NOMO-1 treated with dmso at 0.1 percent for 144 hours (cell line): Measurements from ENCODE around the gene TRIM10.
"Not testable (repeated sequence)": the region's sequence is repeated elsewhere in the genome, so short reads cannot be mapped to it uniquely, and the experiment has no call there.

Experiments used
- DNase-seq: peaks from one replicate; lab custom pipeline; 2025; ENCODE audit not compliant: unreplicated experiment; lab: John Stamatoyannopoulos, UW

TRIM10 gene

GRCh38 chr6:30130887-30131862 lies 29.8 kb downstream of the TRIM10 start:
- DNase-seq, result peak; percentile 26

GRCh38 chr6:30130179-30130679 lies 30.8 kb downstream of the TRIM10 start:
- DNase-seq, result no peak

- no peak for DNase-seq
These were observed 31.5 kb downstream of the TRIM10 start for GRCh38 chr6:30129265-30130178.

DNA sequence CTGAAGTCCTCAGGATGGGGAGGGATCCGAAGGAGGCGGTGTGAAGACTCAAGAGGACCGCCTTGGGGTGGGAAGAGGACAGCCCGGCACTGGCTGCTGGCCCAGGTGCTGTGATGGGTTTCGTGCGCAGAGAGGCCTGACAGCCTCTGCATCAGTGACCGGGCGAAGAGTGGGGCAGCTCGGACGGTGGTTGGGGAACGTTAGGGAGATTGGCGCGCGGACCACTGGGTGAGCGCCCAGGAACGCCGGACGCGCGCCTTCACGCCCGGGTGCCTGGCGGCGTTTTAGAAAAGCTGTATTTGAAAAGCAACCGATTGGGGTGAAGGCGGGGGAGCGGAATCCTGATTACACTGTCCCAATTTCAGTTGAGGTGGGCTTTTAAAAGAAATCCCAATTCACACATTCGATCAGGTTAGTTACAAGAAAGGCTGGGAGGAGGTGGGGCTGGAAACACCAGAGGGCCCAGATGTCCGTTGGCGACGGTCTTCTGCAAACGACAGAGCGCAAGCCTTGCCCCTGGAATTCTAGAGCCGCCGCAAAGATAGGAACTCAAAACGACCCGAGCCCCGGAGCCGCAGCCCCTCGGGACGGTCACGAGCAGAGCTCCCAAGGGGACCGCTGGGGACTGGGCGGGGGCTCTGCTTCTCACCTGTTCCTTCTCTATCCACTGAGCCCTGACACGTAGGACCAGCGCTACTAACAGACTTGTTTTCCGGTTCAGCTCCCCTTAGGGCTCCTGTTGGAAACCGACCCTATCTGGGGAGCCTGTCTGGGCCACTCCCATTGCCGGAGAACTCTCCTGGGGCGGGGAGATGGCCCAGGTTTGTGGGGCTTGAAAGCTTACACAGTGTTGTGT lies 33.5 kb downstream of the TRIM10 start:
- DNase-seq, result no peak

GRCh38 chr6:30122515-30122914 lies 38.5 kb downstream of the TRIM10 start:
- no peak for DNase-seq

DNA sequence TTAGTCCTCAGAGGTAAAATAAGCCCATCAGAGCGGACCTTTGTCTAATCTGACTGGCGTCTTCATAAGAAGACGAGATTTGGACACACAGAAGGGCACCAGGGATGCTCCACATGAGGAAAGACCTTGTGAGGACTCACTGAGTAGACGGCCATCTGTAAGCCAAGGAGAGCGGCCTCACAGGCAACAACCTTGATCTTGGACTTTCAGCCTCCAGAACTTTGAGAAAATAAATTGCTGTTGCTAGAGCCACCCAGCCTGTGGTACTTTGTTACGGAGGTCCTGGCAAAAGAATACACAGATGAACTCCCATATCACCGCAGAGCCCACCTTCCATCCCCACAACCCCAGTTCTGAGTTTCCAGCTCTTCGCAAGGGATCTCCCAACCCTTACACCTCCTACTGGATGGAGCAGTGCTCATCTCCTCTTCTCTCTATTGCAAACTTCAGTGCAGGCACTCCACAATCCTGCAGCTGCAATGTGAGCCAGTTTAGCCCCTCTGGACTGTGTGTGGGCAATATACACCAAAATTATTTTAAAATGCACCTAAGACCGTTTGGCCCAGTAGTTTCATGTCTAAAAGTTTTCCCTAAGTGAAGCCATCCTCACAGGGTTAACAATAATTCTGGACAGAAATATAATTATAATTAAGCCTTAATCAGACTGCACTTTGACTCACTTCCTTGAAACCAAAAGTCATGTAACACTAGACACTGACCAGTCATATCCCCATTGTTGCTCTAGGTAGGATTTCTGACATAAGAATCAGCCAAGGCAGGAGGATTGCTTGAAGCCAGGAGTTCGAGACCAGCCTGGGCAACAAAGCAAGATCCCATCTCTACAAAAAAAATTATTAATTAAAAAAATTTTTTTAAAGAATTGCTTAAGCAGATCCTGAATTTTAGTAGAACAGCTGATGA lies 39.3 kb downstream of the TRIM10 start:
- no peak for DNase-seq

DNA sequence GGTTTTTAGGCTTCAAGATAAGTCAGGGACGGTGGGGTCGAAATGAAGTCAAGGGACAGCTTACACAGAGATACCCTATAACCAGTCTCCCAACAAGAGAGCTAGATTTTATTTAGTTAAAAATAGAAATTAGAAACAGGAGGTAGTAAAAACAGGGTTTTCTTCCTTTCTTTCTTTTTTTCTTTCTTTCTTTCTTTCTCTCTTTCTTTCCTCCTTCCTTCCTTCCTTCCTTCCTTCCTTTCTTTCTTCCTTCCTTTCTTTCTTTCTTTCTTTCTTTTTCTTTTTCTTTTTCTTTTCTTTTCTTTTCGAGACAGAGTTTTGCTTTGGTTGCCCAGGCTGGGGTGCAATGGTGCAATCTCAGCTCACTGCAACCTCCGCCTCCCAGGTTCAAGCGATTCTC lies 42.3 kb downstream of the TRIM10 start:
- not testable (repeated sequence) for DNase-seq

DNA sequence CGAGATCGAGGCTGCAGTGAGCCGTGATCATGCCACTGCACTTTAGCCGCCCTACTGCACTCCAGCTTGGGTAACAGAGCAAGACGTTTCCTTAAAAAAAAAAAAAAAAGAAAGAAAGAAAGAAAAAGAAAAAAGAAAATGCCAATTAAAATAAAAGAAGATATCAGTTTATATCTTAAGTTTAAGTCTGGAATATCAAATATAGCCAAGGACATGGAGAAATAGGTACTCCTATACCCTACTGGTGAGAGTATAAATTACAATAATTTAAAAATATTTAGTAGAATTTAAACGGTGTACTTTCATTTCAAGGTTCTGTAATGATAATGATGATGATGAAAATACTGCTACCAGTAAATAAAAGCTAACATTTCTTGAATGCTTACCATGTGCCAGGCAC lies 44.3 kb downstream of the TRIM10 start:
- no peak for DNase-seq

- DNase-seq, result no peak
These were observed 47.2 kb downstream of the TRIM10 start for GRCh38 chr6:30113841-30114240.

DNA sequence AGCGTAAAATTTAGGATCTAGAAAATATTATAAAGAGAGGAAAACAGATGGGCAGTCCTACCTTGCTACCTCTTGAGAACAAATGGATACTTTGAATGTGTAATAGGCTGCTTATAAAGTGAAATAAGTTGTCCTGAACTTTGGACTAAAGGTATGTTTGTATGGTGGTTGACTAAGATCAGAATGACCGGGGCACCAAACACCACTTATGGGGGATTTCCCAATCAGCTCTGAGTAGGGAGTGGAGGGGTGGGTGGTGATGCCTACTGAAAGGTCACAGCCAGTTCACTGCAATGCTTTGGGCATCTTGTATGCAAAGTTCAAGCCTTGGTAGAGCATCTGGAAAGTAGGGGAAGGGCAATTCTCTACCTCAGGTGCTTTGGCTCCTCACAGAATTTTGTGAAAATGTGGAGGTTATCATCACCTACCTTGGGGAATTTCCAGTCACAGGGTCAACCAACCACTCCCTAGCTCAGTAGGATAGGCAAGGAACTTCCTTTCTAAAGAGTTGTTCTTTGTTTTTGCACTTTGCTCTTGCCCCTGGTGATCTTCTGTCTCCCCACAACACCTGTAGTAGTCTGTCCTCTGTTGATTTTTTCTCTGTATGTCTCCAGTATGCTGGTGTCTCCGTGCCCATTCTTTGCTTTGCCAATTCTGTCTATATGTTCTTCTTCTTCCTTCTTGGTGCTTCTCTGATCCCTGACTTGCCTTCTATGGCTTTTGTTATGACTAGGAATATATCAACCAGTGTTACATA lies 47.8 kb downstream of the TRIM10 start, which contains the start of gene TRIM31:
TSS of gene TRIM31 (minus strand) at position 88 of the 757 bp plus-strand sequence. CDS start 285 bp downstream, outside the sequence.
- DNase-seq, result no peak

DNA sequence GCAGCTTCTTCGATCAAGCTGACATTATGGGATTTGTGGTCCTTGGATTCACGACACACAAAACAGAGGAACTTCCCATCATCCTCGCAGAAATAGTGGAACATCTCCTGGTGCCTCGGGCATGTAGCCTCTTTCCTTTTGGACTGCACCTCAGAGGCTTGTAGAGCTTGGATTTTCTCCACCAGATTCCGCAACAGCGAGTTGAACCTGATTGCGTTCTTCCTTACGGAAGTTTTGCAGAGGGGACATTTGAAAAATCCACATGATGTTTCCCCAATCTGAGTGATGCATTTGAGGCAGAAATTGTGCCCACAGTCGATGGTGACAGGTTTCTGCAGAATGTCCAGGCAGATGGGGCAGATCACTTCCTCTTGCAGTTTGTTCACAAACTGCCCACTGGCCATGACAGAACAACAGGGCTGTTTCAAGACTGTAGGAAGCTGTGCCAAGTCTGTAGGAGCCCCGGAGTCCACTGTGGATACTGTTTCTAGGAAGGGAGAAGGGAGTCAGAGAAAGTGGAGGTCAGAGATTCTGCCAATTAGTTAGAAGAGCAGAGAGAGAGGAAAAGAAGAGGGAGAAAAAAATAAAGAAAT lies 48.5 kb downstream of the TRIM10 start:
- no peak for DNase-seq

DNA sequence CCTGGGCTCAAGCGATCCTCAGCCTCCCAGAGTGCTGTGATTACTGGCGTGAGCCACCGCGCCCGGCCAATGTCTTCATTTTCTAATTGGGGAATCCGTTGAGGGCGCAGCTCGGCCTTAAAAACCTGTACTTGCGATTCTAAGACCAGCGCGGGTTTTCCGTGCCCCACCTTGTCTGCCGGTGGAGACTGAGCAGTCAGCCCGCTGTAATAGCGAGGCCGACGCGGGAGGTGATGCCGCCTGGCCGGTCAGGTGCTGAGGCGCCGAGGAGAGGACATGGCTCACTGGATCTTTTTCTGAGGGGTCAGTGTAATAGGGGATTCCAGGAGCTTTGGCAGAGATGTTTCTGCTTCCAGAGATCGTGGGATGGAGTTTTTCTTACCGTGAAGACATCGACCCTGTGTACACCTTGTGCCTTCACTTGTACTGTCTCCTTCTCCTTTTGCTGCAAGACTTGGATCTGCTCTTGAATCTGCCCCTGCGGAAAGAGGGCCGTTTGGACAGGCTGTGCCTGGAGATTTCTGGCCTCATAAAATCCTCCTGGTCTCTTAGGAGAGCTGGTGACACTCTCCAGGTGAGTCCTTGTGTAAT lies 49.6 kb downstream of the TRIM10 start:
- DNase-seq, result no peak

DNA sequence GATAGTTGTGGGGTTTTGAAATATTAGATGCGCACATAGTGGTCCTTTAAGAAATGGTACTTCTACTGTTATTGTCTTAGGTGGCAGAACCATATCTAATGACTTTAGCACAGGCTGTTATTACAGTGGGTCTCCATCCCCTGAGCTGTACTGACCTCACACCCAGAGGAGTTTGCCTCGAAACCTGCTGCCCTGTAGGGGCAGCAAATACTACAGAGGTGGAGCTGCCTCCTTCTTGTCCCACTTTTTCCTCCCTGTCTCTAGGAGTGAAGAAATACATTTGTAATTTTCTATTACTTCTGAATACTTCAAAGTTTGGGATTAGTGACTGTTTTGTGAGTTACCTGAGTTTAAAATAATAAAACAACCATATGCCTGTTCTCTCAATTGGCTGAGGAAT lies 56.4 kb downstream of the TRIM10 start:
- no peak for DNase-seq

- DNase-seq, result no peak
These were observed 57.2 kb downstream of the TRIM10 start for GRCh38 chr6:30103872-30104179.

- peak; percentile 76 for DNase-seq
These were observed 57.8 kb downstream of the TRIM10 start for GRCh38 chr6:30102970-30103871.

DNA sequence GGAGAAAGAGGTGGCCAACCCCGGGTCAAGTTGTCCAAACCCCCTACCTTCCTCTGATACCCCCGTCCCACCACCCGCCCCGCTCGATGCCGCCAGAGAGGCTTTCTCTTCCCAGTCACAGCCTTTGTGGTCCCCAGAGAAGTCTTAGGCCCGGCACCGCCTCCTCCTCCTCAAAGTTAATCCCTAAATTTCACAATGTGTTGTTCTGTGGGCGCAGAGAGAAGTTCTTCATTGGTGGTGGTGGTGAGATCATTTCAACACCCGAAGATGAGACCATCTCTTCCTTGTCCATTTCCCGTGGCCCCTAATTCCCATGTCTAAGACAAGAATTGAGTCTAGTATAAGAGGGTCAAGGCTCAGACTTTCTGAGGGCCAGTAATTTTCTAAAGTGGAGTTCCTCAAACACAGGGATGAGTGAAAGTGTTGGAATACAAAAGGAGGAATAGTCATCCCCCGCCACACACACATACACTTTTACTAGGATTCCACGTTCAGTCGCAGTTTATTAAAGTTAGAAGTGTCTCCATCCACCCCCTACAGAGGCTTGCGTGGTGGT lies 58.5 kb downstream of the TRIM10 start:
- no peak for DNase-seq
